ENCODE data around the gene ZNF618. TPM values are rescaled to one million over a fixed set of nuclear protein-coding genes. Genes with fewer than 3 reads are reported as not detected.

ZNF618 gene
- total RNA-seq, 1 donor from 2014 or later: 12.1 TPM

DNA sequence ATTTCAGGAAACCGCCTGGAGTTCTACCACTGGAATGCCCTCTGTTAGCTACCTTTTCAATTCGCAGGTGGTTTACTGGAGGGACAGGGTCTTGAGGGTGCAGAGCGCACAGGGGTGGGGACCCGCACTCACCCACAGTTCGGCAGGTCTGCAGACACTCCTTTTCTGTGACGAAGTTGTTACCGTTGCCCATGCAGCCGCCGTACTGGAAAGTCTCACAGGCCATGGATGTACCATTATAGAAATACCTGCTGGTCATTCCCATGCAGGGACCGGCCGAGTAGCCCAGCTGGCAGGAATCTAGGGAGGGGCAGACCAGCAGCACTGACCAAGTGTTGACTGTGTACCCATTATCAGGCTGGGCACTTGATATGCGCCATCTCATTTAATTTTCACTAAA is 185.2 kb downstream of the ZNF618 start:
- Histone ChIP-seq H3K4me3 (ENCODE audit: low read depth, low read length) (no peak overlapping the region), H3K36me3 (ENCODE audit: control insufficient read depth, insufficient read depth, low read length) (no peaks in the 10 kb centered on the region), H3K27me3 (ENCODE audit: control insufficient read depth, insufficient read depth, low read length) (no peaks in the 10 kb centered on the region)
- TF ChIP-seq, protein P1, sequence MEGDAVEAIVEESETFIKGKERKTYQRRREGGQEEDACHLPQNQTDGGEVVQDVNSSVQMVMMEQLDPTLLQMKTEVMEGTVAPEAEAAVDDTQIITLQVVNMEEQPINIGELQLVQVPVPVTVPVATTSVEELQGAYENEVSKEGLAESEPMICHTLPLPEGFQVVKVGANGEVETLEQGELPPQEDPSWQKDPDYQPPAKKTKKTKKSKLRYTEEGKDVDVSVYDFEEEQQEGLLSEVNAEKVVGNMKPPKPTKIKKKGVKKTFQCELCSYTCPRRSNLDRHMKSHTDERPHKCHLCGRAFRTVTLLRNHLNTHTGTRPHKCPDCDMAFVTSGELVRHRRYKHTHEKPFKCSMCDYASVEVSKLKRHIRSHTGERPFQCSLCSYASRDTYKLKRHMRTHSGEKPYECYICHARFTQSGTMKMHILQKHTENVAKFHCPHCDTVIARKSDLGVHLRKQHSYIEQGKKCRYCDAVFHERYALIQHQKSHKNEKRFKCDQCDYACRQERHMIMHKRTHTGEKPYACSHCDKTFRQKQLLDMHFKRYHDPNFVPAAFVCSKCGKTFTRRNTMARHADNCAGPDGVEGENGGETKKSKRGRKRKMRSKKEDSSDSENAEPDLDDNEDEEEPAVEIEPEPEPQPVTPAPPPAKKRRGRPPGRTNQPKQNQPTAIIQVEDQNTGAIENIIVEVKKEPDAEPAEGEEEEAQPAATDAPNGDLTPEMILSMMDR (IDR thresholded peaks at IDR 0.05; ENCODE audit: insufficient read depth, low read length, poor library complexity, severe bottlenecking): no peak
- no peak for DNase-seq (ENCODE audit: low read depth)

DNA sequence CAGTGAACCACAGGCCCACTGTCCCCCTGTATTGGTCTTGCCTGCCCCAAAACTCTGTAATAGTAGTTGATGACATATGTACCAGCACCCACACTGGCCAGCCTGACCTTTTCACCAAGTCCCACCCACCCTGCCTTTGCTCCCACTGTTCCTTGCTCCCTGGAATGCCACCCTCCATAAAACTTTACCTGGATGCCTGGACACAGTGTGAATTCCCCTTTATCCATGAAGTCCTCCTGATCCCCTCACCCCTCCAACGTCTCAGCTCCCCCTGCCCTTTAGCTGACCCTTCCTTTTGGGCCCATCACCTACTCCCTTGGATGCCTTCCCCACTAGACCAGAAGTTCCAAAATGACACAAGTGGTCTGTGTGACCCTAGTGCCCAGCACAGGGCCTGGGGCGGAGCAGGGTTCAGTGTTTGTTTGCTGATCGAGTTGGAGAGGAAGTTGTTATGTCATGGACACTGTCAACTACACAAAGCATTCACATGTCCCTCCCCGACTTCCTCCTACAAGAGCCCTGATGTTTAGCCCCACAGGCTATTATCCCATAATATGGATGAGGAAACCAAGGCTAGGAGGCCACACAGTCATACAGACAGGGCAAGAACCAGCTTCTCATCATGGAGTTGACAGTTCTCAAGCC is 185.8 kb downstream of the ZNF618 start:
- Histone ChIP-seq H3K4me3 (ENCODE audit: low read depth, low read length) (no peak overlapping the region), H3K36me3 (ENCODE audit: control insufficient read depth, insufficient read depth, low read length) (no peaks in the 10 kb centered on the region), H3K27me3 (ENCODE audit: control insufficient read depth, insufficient read depth, low read length) (no peaks in the 10 kb centered on the region)
- TF ChIP-seq, protein P1 (IDR thresholded peaks at IDR 0.05; ENCODE audit: insufficient read depth, low read length, poor library complexity, severe bottlenecking): no peak
- DNase-seq (ENCODE audit: low read depth): no peak

DNA sequence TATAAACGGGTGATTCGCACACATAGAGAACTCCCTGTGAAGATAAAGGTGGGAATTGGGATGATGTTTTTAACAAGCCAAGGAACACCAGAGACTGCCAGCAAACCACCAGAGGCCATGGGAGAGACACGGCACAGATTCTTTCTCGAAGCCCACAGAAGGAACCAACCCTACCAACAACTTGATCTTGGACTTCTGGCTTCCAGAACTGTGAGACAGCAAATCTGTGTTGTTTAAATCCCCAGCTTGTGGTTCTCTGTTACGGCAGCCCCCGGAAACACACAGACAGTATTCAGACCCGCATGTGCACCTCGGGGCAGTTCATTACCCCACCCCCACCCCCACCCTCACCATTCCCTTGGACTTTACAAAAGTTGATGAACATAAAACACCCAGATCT is 189.2 kb downstream of the ZNF618 start:
- TF ChIP-seq, protein P1 (IDR thresholded peaks at IDR 0.05; ENCODE audit: insufficient read depth, low read length, poor library complexity, severe bottlenecking): no peak
- no peak for DNase-seq (ENCODE audit: low read depth)
- H3K27me3 ChIP-seq (ENCODE audit: control insufficient read depth, insufficient read depth, low read length): no peaks in the 10 kb centered on the region
- no peak overlapping the region for H3K4me3 ChIP-seq (ENCODE audit: low read depth, low read length)
- H3K36me3 ChIP-seq (ENCODE audit: control insufficient read depth, insufficient read depth, low read length): no peaks in the 10 kb centered on the region

DNA sequence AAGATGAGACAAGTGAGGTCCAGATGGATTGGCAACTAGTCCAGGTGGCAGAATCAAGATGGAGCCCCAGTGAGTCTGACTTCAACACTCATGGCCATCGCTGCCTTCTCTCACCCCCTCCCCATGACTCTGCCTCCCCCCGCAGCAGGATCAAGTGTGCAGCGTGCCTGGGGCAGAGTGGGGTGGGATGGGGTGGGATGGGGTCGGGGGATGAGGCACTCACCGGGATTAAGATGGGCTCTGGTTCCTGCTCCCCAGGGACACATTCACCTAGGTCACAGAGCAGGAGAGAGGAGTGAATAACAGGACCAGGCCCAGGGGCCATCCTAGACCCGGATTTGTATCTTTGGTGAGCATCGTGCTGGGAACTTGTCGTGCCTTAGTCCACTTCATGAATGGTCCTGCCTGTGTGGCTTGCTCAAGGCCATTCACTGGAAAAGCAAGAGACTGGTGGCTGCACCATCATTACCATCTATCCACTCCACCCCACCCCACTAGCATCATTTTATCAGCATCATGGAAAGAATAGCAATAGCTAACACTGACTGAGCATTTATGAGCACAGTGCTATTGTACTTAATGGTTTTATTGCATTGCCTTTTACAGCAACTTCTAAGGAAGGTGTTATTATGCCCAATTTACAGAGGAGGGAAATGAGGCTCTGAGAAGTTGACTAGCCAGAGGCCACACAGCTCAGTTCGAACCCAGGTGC is 193.5 kb downstream of the ZNF618 start:
- TF ChIP-seq, protein P1 (IDR thresholded peaks at IDR 0.05; ENCODE audit: insufficient read depth, low read length, poor library complexity, severe bottlenecking): no peak
- DNase-seq (ENCODE audit: low read depth): no peak
- H3K27me3 ChIP-seq (ENCODE audit: control insufficient read depth, insufficient read depth, low read length): peaks cover under 1% of the 10 kb centered on the region
- no peak overlapping the region for H3K4me3 ChIP-seq (ENCODE audit: low read depth, low read length)
- H3K36me3 ChIP-seq (ENCODE audit: control insufficient read depth, insufficient read depth, low read length): no peaks in the 10 kb centered on the region

DNA sequence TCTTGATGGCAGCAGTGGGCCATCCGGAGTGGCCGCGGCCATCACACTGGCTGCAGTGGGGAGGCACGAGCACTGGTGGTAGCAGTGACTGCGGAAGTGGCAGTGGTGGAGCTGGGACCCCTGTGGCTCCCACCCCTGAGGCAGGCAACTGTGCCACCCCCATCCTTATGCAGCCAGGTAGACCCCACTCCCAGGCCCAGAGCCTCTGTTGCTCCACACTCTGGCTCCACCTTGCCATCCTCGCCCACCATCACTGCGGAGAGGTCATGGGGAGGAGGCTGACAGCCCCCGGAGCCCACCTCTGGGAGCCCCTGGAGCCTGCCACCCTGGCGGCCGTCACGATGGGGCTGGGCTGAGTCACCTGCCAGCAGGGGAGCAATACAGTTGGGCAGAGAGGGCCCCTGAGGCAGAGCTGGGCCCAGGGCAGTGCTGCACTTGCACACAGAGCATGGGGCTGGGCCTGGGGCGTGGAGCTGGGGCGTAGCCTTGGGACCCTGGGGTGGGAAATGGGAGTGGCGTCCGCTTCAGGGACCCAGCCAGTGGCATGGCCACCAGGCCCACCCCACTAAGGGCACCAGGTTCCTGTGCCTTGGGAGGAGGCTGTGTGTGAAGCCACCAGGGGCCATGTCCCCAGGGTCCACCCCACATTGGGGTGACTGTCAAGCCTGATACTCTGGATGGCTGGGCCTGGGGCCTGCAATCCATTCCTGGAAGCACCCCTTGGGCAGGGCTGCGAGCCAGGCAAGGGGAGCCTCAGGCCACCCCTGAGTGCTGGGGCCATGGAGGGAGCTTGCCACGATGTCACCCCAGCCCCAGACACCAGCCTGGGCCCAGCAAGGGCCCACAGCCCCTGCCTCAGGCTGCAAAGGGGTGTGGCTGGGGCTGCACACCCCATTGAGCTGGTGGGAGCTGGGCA is 194.3 kb downstream of the ZNF618 start:
- Histone ChIP-seq H3K27me3 (ENCODE audit: control insufficient read depth, insufficient read depth, low read length) (peaks cover 2% of the 10 kb centered on the region), H3K4me3 (ENCODE audit: low read depth, low read length) (no peak overlapping the region), H3K36me3 (ENCODE audit: control insufficient read depth, insufficient read depth, low read length) (no peaks in the 10 kb centered on the region)
- no peak for DNase-seq (ENCODE audit: low read depth)
- TF ChIP-seq, protein P1 (IDR thresholded peaks at IDR 0.05; ENCODE audit: insufficient read depth, low read length, poor library complexity, severe bottlenecking): no peak

All from kidney epithelial cell (primary cell).